DMS79 treated with DMSO at 0.1 percent for 48 hours (cell line): Measurements from ENCODE around the gene TRIM47.

Source experiments
- DNase-seq: peaks from one replicate; lab custom pipeline; 2025; lab: John Stamatoyannopoulos, UW

Gene TRIM47

DNA sequence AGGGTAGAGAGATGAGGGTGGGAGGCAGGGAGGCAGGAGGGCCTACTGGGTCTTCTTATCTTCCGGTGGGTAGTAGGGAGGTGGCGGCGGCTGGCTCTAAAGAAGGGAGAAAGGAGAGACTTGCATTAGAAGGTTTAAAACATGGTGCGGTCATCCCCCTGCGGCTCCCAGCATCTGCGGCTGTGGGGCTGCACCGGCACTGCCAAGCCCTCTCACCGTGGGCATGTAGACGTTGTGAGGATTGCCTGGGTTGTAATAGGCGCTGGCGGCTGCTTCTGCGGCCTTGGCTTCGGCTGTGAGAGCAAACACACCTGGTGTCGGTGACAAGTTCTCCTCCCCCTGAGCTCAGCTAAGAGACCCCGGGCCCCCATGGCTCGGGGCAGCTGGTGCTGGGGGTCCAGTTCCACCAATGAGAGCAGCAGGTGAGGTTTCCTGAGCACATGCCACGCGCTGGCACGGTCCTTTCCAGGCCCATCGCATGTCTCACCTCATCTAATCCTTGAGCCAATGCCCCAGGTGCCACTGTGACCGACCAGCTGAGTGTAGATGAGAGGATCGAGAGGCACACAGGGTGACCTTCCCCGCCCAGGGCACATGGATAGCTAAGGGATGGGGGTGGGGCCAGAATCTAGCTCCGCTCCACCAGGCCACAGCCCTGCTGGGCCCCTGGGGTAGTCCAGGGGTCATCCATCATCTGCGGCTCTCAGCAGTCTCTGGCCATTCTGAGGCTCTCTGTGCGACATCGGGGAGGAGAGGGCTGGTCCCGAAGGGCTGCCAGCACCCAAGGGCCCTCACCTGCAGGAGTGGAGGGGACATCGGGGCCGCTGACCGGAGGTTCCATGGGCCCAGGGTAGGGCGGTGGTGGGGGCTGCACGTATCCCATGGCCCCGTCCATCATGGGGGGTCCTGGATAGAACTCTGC lies 31.4 kb downstream of the TRIM47 start:
- no peak for DNase-seq

DNA sequence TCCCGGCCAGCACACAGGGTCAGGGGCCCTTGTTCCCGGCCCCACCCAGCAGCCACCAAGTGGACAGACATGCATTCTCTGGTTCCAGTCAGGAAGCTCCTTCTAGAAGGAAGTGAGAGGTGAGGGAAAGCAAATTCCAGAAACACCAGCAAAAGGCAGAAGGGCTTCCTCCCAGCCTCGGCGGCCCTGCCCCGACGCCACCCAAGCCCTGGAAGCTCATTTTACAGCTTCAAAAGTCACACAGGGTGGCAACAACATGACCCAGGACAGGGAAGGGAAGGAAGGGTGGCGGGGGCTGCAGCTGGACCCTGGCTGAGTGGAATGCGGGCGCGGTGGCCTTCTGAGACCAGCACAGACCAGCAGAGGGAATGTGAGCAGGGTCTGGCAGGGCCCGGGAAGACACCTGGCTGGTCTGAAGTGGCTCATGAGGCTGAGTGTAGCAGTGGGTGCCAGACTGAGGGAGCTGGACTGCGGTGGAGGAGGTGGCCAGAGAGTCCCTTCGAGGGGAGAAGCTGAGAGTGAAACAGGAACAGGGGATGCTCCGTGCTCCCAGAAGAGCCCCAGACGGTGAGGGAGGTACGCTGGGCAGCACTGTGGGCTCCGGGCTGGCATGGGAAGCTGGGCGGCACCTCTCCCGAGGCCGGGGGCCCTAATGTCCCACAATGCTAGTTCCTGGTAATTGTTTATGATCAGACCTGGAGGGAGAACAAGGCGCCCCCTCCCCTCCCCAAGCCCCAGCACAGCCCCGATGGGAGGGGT lies 32.3 kb downstream of the TRIM47 start:
- no peak for DNase-seq

DNA sequence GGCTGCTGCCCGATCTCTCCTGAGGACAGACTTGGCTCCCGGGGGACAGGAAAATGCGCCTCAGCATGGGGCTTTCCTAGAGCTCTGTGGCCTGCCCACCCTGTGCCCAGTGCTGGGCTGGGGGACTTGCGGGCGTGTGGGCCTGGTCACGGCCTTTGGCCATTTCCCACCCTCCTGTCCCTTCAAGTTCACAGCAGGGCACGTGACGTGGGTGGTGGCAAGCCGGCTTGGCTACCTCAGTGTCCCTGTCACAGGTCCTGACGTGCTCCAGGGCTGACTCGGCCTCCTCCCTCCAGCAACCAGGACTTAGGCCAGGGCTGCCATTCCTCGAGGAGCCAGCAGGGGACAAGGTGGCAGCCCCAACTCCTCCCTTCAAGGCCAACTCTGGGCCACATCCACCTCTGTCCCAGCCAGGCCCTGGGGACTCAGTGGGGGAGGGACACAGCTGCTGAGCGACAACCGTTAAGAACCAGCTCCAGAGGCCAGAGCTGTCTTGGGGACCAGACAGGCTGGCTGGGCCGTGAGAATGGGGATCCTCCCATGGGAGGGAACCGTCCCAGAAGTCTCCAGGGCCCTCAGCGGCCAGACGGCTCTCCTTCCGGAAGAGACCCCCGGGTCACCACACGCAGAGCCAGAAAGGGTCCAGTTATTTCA lies 33.2 kb downstream of the TRIM47 start:
- no peak for DNase-seq

DNA sequence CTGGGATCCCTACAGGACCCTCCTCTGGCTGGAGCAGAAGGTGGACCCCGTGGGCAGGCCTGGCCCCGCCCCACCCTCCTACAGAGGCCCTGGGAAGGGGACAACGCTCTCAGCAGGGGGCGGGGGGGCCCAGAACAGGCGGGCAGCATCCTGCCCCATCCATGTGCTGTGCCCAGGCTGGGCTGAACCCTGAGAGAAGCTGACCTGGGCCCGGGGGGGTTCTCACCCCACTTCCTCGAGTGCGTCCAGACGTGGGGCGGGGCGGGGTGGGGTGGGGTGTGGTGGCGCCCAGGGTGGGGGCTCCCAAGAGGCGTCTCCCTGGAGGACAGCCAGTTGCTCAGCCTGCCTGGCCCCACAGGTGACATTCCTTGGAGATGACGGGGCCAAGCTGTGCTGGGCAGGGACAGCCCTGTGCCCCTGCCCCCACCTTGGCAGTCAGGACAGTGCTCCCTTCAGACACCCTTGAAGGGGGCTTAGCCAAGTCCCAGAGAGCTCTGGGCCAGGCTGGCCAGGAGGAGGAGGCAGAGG lies 33.8 kb downstream of the TRIM47 start:
- DNase-seq = no peak

DNA sequence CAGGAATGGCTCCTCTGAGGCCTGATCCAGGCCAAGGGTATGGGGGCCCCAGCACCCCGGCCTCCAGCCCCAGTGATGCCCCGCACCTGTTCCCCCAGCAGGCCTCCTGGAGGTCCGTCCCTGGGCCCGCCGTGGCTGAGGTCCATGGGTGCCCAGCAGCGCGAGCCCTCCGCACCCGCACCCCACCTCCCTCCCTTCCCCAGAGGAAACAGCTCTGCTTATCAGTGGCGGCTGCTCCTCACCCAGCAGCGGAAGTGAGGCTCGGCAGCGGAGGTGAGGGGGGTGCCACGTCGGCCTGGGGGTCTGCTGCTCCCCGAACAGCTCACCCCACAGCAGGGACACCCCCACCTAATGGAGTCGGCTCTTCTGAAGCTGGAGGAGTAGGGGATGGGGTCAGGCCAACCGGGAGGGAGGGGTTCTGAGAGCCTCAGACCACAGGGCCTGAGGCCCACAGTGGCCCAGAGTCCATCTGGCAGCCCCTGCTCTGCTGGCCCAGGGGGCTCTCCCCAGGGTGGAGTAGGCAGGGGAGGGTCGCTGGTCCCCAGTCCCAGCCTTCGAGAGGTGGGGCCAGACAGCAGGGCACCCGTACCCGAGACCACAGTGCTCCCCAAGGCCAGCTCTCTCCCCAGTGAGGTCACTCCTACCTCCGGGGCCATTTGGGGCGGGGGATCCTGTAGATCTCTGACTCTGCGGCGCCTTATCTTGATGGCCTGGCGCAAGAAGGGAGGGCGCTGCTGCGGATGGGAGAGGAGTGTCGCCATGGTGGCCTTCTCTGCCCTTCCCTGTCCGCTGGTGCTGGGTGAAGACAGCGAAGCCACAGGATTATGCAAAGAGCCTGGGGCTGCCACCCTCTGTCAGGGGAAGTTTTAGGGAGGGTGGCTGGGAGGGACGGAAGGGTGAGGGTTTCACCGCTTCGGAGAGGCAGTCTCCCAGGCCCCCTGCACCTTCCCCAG lies 34.5 kb downstream of the TRIM47 start, which contains the start of gene UNC13D:
Gene UNC13D (minus strand): TSS at position 828 of the 953 bp plus-strand sequence. CDS start 67 bp downstream, at position 761.
- no peak for DNase-seq

DNA sequence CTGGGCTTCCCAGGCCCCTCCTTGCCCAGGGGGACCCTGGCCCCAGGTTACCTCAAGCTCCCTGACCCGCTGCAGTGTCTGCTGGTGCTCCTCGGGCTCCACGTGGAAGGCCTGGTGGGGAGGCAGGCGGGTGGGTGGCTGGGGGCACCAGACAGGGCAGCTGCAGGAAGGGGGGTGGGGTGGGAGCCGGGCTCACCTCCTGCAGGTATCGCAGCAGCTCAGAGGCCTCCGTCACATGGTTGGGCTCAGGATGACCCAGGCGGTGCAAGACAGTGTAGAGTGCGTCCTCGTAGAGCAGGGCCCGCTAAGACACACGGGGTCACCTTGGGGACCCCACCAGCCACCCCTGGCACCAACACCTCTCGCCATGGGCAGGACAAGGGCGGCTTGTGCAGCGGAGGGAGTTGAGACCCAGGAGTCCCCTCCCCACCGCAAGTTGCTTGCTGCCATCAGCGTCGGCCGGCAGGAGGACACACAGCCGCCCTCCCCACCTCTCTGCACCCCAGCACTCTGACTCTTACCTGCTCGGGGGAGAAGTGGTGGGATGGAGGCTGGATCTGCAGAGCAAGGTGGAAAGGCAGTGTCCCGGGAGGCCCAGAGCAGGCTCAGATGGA lies 35.3 kb downstream of the TRIM47 start:
- no peak for DNase-seq

DNA sequence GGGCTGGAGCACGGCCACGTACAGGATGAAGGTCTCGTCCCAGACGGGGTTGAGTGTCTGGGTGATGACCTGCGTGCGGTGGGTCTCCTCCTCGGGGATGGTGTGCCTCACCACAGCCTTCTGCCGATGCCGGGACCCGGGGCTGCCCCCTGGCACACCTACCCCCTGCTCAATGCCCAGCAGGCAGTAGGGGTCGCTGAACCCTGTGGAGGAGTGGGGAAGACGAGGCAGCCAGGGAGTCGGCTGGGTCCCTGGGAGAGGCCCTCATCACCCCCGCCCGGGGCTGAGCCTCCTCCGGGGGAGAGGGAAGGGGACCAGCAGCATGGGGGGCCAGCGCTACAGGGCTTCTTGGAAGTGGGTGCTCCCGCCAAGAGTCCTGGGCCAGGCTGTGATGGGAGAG lies 36.0 kb downstream of the TRIM47 start:
- no peak for DNase-seq

DNA sequence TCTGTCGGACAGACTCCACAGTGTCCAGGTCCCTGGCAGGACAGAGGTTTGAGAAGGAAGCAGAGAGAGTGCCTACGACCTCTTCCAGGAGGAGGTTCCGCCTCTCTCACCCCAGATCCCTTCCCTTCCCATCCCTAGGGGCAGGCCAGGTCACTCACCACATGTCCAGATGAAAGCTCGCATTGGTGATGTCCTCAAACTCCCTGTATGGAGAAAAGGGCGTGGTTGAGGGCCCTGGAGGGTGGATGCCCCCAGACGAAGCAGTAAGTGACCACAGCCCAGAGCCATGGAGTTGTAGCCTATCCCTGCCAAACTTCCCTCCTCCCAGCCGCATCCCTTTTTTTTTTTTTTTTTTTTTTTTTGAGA lies 37.6 kb downstream of the TRIM47 start:
- no peak for DNase-seq

DNA sequence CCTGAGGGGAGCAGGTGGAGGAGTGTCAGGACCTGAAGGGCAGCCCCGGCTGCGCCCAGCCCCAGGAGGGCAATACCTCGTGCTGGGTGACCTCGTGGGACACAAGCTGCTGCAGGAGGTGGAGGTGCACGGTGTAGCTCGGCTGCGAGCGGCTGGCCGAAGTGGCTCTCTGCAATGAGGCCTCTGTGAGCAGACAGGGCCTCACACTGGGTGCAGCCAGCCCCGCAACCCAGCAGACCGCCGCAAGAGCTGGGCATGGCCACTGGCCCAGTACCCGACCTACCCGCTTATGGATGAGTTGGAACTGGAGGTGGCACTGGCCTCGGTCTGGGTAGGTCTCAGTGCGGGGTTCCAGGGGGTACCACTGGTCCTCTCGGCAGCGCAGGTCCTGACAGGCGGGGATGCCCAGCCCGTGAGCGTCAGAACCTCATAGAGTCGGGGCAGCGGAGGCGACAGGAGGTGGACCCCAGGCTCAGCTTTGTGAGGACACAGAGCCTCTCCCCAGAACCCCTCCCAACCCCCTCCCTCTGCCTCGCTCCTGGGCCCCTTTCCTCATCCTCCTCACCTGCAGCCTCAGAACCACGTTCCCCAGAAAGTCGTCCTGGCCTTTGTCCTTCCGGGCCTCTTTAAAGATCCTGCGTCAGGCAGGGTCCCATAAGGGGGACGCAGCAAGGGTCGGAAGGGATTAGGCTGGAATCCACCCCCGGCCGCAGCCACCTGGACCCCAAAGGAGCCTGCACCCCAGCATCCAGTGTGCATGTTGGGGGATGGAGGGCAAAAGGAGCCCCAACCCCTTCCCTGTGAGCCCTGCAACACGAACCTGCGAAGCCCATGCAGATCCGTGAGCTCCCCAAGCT lies 38.2 kb downstream of the TRIM47 start:
- DNase-seq = no peak

DNA sequence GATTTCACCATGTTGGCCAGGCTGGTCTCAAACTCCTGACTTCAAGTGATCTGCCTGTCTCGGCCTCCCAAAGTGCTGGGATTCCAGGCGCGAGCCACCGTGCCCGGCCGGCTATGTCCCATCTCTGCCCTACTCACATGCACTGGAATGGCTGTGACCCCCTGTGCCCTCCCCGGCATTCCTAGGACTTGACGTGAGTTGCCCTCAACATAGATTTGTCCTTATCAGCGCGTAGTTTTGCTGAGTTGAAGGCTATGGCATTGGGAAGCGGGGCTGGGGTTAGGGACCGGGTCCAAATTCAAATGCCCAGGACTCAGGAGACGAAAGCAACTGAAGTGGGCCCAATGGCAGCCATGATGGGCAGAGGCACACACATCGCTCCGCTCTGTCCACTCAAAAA lies 40.0 kb downstream of the TRIM47 start:
- no peak for DNase-seq

DNA sequence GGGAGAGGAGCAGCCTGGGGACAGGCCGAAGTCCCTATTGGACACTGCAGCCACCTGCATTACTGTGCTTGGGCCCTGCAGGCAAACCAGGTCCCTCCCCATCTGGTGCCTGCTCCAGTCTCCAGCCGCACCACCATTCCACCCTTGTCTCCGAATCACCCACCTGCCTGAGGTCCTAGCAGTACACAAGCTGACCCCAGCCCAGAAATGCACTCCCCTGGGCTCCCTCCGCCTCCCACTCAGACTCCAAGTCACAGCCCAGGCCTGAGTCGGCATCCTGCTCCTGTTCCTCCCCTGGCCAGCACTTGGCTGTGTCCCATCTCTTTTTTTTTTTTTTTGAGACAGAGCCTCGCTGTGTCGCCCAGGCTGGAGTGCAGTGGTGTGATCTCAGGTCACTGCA lies 40.5 kb downstream of the TRIM47 start:
- DNase-seq = no peak

DNA sequence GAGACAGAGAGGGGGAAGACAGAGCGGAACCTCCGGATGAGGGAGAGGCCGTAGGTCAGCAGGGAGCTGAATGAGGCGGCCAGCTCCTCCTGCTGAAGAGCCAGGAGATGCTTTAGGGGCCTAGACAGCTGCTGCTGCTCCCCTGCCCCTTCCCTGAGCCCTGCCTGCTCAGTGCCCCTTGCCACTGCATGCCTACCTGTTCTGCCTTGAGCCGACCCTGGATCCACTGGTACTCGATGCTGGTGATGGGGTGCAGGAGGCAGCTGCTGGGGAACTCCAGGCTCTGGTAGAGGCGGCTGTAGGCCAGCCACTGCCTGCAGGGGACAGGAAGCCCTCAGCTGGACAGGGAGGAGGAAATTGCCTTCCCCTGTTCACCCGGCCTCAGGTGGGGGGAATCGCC lies 41.8 kb downstream of the TRIM47 start:
- DNase-seq = no peak

DNA sequence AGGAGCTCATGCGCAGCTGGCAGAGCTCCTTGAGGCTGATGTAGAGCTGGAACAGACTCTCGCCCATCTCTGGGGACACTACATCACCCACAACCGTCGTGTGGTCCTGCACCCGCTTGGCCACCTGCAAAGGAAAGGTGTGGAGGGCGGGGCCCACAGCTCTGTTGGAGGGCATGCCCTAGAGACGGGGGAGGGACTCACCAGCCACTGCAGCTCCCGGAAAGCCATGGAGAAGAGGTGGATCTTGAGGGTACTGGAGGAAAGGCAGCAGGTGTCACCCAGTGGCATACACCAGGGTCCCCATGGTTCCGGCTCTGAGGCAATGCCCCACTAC lies 42.8 kb downstream of the TRIM47 start:
- DNase-seq = peak; percentile 31

DNA sequence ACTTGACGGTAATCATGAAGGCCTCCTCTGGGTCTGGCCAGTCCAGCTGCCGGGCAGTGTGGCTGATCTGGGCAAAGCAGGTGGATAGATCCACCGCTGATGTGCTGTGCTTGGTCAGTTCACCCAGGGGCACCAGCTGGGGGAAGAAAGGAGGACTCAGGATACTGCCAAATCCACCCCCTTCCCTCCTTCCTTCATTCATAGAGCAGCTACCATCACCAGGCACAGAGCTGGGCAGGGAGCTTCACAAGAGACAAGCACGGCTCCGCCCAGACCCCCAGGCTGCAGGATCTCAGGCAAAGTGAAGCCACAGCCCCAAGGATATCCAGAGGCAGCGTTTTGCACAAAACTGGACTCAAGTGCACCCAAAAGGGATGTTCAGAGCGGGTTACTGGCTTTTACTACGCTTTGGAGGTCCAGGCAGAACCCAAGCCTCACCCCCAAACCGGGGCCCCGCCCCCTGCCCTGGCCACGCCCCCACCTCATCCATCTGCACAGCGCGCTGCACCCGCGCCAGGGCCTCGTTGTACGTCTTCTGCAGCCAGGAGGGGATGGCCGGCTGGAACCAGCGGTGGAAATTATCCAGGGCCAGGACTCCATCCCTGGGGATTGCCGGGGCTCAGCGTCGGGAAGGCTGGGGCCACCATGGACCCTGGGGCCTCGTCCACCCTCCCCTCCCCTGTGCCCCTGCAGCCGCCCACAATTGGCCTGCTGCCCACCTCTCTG lies 43.3 kb downstream of the TRIM47 start:
- no peak for DNase-seq

DNA sequence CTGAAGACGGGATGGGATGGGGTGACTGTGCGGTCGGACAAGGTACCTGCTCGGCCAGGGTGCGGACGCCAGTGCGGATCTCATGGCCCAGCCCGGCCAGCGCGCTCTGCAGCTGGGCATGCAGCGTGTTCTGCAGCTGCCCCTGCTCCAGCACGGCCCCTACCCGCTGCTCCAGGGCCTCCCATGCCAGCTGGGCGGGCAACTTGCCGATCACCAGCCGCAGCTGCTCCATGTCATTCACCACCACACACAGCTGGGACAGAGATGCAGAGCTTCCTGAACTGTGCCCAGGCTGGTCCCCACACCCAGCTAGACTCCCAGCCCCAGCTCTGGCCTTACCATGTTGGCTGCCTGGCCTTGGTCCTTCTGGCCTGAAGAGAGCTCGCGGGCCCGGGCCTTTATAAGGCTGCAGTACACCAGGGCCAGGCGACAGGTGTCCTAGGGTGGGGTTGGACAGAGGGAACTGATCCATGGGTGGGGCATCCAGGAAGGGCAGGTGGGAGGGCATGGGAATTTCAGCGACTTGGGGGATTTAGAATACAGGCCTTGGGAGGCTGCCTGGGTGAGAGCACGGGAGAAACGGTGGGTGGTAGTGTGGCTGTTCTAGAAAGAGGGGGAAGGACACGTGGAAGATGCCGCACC lies 44.0 kb downstream of the TRIM47 start:
- no peak for DNase-seq

DNA sequence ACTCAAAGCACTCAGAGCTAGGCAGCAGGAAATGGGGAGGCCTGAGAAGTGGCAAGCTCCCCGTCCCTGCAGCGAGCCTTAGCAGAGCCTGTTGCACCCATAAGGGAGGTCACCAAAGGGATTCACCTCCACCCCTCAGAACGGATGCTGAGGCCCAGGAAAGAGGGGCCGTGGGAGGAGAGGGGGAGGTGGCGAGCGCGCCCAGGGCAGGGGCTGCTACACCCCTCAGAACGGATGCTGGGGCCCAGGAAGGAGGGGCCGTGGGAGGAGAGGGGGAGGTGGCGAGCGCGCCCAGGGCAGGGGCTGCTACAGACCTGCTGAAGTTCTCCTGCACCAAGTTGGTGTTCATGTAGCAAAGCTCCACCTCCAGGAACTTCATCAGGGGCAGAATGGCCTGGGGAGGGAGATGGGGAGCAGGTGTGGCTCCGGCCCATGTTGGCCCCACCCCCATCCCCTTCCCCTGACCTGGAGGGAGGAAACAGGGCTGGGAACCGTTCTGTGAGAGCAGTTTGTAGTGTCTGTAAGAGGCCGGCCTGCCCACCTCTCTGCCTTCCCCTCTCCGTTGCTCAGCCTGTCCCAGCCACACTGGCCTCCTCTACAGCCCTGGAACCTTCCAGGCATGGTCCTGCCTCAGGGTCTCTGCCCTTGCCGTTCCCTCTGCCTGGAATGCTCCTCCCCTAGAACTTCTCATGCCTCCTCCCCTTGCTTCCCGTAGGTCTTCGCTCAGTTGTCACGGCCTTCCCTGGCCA lies 45.6 kb downstream of the TRIM47 start:
- no peak for DNase-seq

DNA sequence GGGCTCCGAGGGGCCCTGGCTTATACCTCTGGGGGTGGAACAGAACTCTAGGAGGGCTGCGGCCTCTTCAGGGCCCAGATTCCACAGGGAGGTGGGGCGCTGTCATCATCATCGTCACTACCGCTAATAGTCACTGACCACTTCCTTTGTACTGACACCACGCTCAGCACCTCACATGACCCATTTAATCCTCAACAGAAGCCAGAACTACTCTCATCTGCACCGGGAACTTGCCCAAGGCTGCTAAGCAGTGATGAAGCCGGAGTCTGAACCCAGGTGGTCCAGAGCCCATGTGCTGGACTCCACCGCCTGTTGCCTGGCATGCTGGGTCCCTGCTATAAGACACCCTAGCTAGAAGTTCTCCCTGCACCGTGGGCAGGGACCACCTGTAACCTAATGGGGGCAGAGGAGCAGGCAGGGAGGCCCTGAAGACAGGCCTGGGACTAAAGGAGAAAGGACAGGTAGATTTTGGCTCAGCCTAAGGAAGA lies 46.2 kb downstream of the TRIM47 start:
- no peak for DNase-seq

DNA sequence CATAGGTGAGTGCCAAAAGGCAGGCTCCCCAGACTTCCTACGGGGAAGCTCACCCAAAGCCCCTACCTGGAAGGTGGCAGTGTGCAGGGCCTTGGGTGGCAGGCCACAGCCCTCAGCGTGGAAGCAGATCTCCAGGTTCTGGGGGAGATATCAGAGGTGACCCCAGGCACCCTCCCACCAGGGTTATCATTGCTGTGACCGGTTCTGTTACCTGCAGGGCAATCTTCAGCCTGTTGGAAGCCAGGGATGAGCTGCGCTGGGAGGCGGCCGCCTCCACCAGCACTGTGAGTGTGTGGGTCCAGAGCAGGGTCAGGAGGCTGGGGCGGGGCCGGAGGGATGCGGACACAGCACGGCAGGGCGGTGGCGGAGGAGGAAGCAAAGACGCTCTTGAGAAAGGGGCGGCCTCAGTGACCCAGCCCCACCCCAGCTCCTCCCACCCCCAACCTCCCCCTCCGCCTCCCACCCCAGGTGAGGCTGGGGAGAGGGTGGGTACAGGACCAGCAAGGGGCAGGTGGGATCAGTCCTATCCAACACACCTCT lies 47.3 kb downstream of the TRIM47 start:
- no peak for DNase-seq
